GM23338 (cell line): ENCODE measurements around the gene GEN1. TPM values are rescaled to one million over a fixed set of nuclear protein-coding genes. Genes with fewer than 3 reads are reported as not detected.

Experiments
- ATAC-seq: fragments of 200-7000 bp; cut with Tn5 transposase; 3 replicates; pipeline ENCODE4 v1.9.1; 2020
- DNase-seq: peaks from one replicate; pipeline ENCODE4 v3.0.0-alpha.2; 2015; ENCODE audit warnings: low spot score
- H2AFZ ChIP-seq: fragments of 200-600 bp; sonication (generic); 2 replicates; pipeline ENCODE4 v1.8.0; 2016; ENCODE audit warnings: antibody characterized with exemption, mild to moderate bottlenecking, moderate library complexity
- H3F3A ChIP-seq: fragments of 200-600 bp; sonication (generic); replicated peaks from 2 replicates; pipeline ENCODE4 v1.8.0; 2017; ENCODE audit warnings: antibody characterized with exemption, mixed run types, low read depth
- H3K27ac ChIP-seq: fragments of 200-600 bp; sonication (generic); 2 replicates; pipeline ENCODE4 v1.6.1; 2016; ENCODE audit warnings: low read depth
- H3K27me3 ChIP-seq: fragments of 200-600 bp; sonication (generic); 2 replicates; pipeline ENCODE4 v1.8.0; 2016; ENCODE audit warnings: mild to moderate bottlenecking, mixed run types, moderate library complexity; ENCODE audit not compliant: insufficient read depth
- H3K36me3 ChIP-seq: fragments of 200-600 bp; sonication (generic); 2 replicates; pipeline ENCODE4 v1.8.0; 2016; ENCODE audit warnings: mild to moderate bottlenecking; ENCODE audit not compliant: insufficient read depth
- H3K4me1 ChIP-seq: fragments of 200-600 bp; sonication (generic); 2 replicates; pipeline ENCODE4 v1.8.0; 2016; ENCODE audit warnings: mild to moderate bottlenecking, moderate library complexity; ENCODE audit not compliant: insufficient read depth
- H3K4me2 ChIP-seq: fragments of 200-600 bp; sonication (generic); 2 replicates; pipeline ENCODE4 v1.7.1; 2017; ENCODE audit warnings: mixed run types
- H3K4me3 ChIP-seq: fragments of 200-600 bp; sonication (generic); 2 replicates; pipeline ENCODE4 v1.6.1; 2016; ENCODE audit warnings: mixed run types
- H3K79me2 ChIP-seq: fragments of 200-600 bp; sonication (generic); replicated peaks from 2 replicates; pipeline ENCODE4 v1.8.0; 2017; ENCODE audit warnings: mild to moderate bottlenecking; ENCODE audit not compliant: insufficient read depth
- H3K9me2 ChIP-seq: fragments of 200-600 bp; sonication (generic); 2 replicates; pipeline ENCODE4 v1.8.0; 2017; ENCODE audit not compliant: insufficient read depth
- H4K20me1 ChIP-seq: fragments of 200-600 bp; sonication (generic); replicated peaks from 2 replicates; pipeline ENCODE4 v1.8.0; 2017; ENCODE audit warnings: mild to moderate bottlenecking; ENCODE audit not compliant: insufficient read depth
- H3K27ac Mint-ChIP-seq: 2 replicates; pipeline ENCODE4 v1.8.0; 2020; ENCODE audit warnings: inconsistent platforms, mild to moderate bottlenecking, moderate library complexity, mixed read lengths
- H3K27me3 Mint-ChIP-seq: 3 replicates; pipeline ENCODE4 v1.8.0; 2022; ENCODE audit warnings: low read depth, mild to moderate bottlenecking, moderate library complexity, mixed read lengths, inconsistent platforms; ENCODE audit not compliant: insufficient read depth, poor library complexity
- H3K36me3 Mint-ChIP-seq: 3 replicates; pipeline ENCODE4 v1.8.0; 2021; ENCODE audit warnings: low read depth, mild to moderate bottlenecking, inconsistent platforms, moderate library complexity, mixed read lengths
- H3K4me1 Mint-ChIP-seq: 3 replicates; pipeline ENCODE4 v1.8.0; 2020; ENCODE audit warnings: mild to moderate bottlenecking, inconsistent platforms, mixed read lengths
- H3K4me3 Mint-ChIP-seq: 3 replicates; pipeline ENCODE4 v1.8.0; 2021; ENCODE audit warnings: moderate library complexity, mild to moderate bottlenecking, inconsistent platforms, mixed read lengths
- H3K9me3 Mint-ChIP-seq: 3 replicates; pipeline ENCODE4 v1.8.0; 2020; ENCODE audit warnings: moderate library complexity, mild to moderate bottlenecking, inconsistent platforms, mixed read lengths
- CREB1 ChIP-seq: fragments of 250-450 bp; sonication (Bioruptor Pico); IDR thresholded peaks from 2 replicates; pipeline ENCODE4 v1.5.0; 2020; ENCODE audit warnings: low read depth, mild to moderate bottlenecking, moderate library complexity
- CTCF ChIP-seq, 2 experiments: fragments of 200-600 bp in 1 of 2; sonication (generic) in 1 of 2; conservative IDR thresholded peaks; 2 replicates each; pipeline versions ENCODE4 v1.5.1 to v1.6.1; 2016 to 2017; ENCODE audit warnings: antibody characterized with exemption in 2 of 2, low read depth in 2 of 2, mild to moderate bottlenecking in 2 of 2, moderate library complexity in 1 of 2
- ETS1 ChIP-seq: IDR thresholded peaks from 2 replicates; pipeline ENCODE4 v1.6.1; 2016; ENCODE audit warnings: antibody characterized with exemption
- EZH2 ChIP-seq: fragments of 200-600 bp; sonication (generic); IDR thresholded peaks from one replicate; pipeline ENCODE4 v1.8.0; 2017; ENCODE audit warnings: antibody characterized with exemption, mild to moderate bottlenecking, low read depth; ENCODE audit not compliant: unreplicated experiment
- EZH2phosphoT487 ChIP-seq: fragments of 200-600 bp; sonication (generic); IDR thresholded peaks from one replicate; pipeline ENCODE4 v1.8.1; 2018; ENCODE audit warnings: antibody characterized with exemption; ENCODE audit not compliant: unreplicated experiment
- JUNB ChIP-seq: IDR thresholded peaks from one replicate; pipeline ENCODE4 v1.6.1; 2016; ENCODE audit warnings: antibody characterized with exemption; ENCODE audit not compliant: unreplicated experiment
- NANOG ChIP-seq: IDR thresholded peaks from 2 replicates; pipeline ENCODE4 v1.6.1; 2016; ENCODE audit warnings: antibody characterized with exemption, borderline replicate concordance
- POLR2AphosphoS5 ChIP-seq: IDR thresholded peaks from 2 replicates; pipeline ENCODE4 v1.6.1; 2016; ENCODE audit warnings: antibody characterized with exemption, low read depth
- REST ChIP-seq: IDR thresholded peaks from one replicate; pipeline ENCODE4 v1.6.1; 2018; ENCODE audit warnings: antibody characterized with exemption; ENCODE audit not compliant: unreplicated experiment
- STAT1 ChIP-seq: IDR thresholded peaks from one replicate; pipeline ENCODE4 v1.6.1; 2016; ENCODE audit warnings: antibody characterized with exemption; ENCODE audit not compliant: unreplicated experiment
- ZNF114 ChIP-seq: fragments of 250-450 bp; sonication (Bioruptor Pico); IDR thresholded peaks from 2 replicates; pipeline ENCODE4 v1.5.0; 2020; ENCODE audit warnings: mild to moderate bottlenecking, moderate library complexity
- ZNF331 ChIP-seq: fragments of 250-450 bp; sonication (Bioruptor Pico); IDR thresholded peaks from 2 replicates; pipeline ENCODE4 v1.5.0; 2020; ENCODE audit warnings: low read depth, mild to moderate bottlenecking, moderate library complexity
- ZNF462 ChIP-seq: fragments of 250-450 bp; sonication (Bioruptor Pico); IDR thresholded peaks from 2 replicates; pipeline ENCODE4 v1.5.0; 2020; ENCODE audit warnings: mild to moderate bottlenecking, moderate library complexity
- polyA plus RNA-seq: library from polyadenylated mRNA; unstranded; fragments of >200 nt; fragmentation: Nextera tagmentation; extraction: Ambion mirVana; gene quantifications from 2 replicates; pipeline ENCODE4 v1.2.1, GENCODE V29; 2016
- total RNA-seq: library from RNA; depleted of rRNA; stranded (reverse); fragments of >200 nt; shearing (Covaris generic); gene quantifications from 2 replicates; pipeline ENCODE4 v1.2.3, GENCODE V29; 2014

Gene GEN1
- total and polyA plus RNA-seq, 2 experiments from 2014 or later, result 14.2 to 43.3 TPM

- no peak for TF ChIP-seq CTCF (conservative IDR thresholded peaks at IDR 0.05; ENCODE audit: low read depth in 2 of 2)
- TF ChIP-seq EZH2, result no peak
- no peak for TF ChIP-seq ZNF462 (CRISPR knock-in tag)
- no peak for TF ChIP-seq POLR2AphosphoS5
- TF ChIP-seq CREB1, result no peak
- no peak for TF ChIP-seq STAT1
- no peak for TF ChIP-seq JUNB
- no peak for TF ChIP-seq REST
- no peak for TF ChIP-seq NANOG
- no peak for TF ChIP-seq ZNF331 (CRISPR knock-in tag)
- TF ChIP-seq ZNF114, result no peak
- no peak for TF ChIP-seq EZH2phosphoT487
- no peak for TF ChIP-seq ETS1
- no peaks in the 10 kb centered on the region for H3K9me3 Mint-ChIP-seq
- Histone ChIP-seq H3K4me3 (no peak overlapping the region), H3K27ac (no peak overlapping the region), H3K4me2 (no peak overlapping the region), H3K9me2 (no peaks in the 10 kb centered on the region), H3K4me1 (no peaks in the 10 kb centered on the region), H3F3A (no peaks in the 10 kb centered on the region), H2AFZ (no peak overlapping the region), H4K20me1 (no peaks in the 10 kb centered on the region; the same call in 1 of the 2 replicates), H3K36me3 (peaks cover 28% of the 10 kb centered on the region; the same call in 1 of the 2 replicates), H3K79me2 (no peaks in the 10 kb centered on the region), H3K27me3 (no peaks in the 10 kb centered on the region)
- no peaks in the 10 kb centered on the region for H3K27me3 Mint-ChIP-seq
- no peaks in the 10 kb centered on the region for H3K4me1 Mint-ChIP-seq
- no peak for DNase-seq
- H3K36me3 Mint-ChIP-seq, result peaks cover 49% of the 10 kb centered on the region
- H3K27ac Mint-ChIP-seq, result no peak overlapping the region
- no peak overlapping the region for H3K4me3 Mint-ChIP-seq
- no peak for ATAC-seq
Measured at GRCh38 chr2:17708501-17708900, 45.4 kb upstream of the GEN1 start.
